Dedifferentiated amniotic fluid mesenchymal stem cell (primary cell): ENCODE data around the gene LHFPL2.
A peak's percentile ranks its signal among the peaks of the same experiment; 100 is the strongest.
"Not testable (repeated sequence)": the region's sequence is repeated elsewhere in the genome, so short reads cannot be mapped to it uniquely, and the experiment has no call there.

ENCODE experiments used
- DNase-seq: peaks from one replicate; pipeline ENCODE4 v3.0.0-alpha.2; 2016; ENCODE audit errors: extremely low spot score

The LHFPL2 gene, protein sequence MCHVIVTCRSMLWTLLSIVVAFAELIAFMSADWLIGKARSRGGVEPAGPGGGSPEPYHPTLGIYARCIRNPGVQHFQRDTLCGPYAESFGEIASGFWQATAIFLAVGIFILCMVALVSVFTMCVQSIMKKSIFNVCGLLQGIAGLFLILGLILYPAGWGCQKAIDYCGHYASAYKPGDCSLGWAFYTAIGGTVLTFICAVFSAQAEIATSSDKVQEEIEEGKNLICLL

DNA sequence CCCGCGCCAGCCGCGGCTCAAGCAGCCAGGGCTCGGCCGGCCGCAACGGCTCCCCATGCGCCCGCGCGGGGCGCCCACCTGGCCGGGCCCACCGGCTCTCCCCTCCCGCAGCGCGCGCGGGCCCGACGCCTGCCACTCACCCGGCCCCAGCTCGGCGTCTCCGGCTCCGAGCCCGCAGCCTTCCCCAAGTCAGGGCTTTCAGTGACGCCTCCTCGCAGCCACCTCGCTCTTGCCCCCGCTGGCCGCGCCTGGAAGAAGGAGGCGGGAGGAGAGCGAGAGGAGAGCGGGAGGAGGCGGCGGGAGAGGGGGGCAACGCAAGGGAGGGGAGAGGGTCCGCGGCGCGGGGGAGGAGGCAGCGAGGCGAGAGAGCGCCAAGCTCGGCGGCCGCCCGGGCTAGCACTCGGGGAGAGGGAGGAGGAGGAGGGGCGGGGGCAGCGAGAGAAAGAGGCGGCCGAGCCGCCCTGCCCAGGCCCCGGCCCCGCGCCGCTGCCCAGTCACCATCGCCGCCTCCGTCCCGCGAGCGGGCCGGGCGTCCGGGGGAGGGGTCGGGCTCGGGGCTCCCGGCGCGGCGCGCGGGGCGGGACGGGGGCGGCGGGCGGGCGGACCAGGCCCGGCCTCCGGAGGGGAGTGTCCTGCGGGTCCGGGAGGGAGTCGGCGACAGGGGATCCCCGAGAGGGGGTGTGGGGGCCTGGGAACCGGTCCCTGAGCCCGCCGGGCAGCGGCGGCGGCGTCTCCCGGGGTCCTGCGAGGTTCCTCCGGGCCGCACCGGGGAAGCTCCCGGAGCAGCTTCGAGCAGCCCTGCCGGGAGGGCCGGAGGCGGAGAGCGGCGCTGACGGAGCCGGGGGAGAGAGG is at the start of gene LHFPL2:
TSS of gene LHFPL2 (minus strand) at position 414 of the 852 bp plus-strand sequence. CDS start 138,559 bp downstream, outside the sequence.
- peak; percentile 42 for DNase-seq

DNA sequence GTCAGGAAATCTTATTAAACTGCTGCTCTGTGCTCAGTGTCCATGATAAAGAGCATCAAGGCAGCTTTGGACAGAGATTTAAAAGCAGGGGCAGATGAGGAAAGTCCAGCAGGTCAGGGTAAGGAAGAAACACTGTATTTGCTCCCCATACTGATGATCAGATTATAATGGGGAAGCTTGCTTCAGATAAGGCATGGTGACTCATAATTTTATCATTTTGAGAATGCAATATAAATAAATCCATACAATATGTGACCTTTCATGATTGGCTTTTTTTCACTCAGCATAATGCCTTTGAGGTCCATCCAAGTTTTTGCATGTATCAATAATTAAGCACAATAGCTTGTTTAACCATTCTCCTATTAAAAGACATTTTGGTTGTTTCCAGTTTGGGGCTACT is 48.1 kb upstream of the LHFPL2 start:
- DNase-seq = no peak

- DNase-seq = not testable (repeated sequence)
Observed at GRCh38 chr5:78696052-78696451, 47.5 kb upstream of the LHFPL2 start.

DNA sequence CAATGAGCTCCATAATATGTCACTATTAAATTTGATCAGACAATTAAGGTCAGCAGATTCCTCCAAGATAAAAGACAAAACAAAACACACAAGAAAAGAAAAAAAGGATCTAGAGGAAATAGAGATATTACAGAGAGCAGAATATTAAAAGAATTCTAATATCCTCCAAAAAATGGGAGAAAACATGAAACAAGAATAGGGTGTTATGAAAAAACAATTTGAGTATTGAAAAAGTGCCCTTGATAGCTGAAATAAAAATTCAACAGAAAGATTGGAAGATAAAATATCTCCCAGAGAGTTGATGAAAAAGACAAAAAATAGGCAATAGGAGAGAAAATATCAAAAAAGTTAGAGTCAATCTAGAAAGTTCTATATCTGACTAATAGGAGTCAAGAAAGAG is 44.8 kb upstream of the LHFPL2 start:
- DNase-seq = peak; percentile 8

DNA sequence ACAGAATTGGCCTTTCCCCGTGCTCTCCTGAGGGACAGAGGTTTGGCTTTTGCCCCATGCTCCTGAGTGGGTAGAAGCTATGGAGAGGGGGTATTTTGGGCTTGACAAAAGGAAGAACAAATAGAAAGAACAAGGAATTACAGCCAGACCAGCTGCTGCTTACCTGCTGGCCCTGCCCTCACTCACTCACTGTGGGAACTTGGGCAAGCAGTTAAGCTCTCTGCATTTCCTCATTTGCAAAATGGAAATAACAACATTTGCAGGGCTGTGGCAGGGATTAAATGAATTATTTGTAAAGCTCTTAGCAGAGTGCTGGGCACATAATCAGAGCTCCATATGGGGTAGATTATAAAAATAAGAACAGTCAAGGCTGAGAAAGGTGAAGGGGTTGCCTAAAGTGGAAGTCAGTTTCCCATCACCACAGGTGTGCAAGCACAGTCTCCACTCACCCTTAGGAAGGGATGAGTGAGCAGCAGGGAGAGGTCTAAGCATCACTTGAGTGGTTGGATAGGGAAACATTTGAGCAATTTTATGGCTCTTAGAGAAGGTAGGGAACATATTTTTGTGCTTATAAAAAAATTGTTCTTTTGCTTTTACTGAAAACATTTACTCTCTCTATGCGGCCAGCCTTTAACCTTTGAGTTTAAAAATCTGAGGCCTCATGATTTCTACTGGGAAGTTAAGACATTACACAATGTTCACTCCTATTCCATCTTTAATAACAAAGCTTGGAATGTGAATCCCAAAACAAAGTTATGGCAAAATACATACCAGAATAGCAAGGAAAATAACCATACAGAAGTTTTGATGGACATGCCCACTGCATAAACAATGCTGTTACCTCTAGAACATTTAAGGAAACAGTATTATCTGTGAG is 42.8 kb upstream of the LHFPL2 start:
- peak; percentile 14 for DNase-seq

DNA sequence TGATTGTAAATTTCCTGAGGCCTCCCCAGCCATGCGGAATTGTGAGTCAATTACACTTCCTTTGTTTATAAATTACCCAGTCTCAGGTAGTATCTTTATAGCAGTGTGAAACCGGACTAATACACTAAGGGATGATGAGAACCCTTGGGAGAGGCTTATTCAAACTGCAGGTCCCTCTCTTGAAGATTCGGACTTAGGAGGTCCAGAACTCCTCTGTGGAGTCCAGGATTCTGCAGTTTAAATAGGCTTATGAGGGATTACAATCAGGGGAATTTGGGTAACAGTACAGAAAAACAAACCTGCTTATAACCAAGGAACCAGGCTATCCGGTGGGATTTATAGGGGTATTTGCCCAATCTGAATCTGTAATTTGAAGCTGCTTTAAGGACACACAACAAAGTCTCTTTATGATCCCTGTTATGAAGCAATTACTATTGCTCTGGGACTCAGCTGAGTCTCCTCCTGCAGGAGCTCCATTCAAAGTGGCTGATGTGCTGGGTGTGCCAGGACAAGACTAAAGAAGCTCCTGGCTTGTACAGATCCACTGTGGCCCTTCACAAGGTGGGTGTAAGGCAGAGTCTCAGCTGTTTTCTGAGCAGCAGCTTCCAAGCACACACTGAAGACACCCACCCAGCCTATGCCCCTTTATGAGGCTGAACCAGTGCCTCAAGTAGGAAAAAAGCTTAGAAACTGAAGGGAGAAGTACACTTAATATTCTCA is 41.8 kb upstream of the LHFPL2 start:
- DNase-seq = no peak

GRCh38 chr5:78689540-78690252 is 41.1 kb upstream of the LHFPL2 start:
- no peak for DNase-seq

DNA sequence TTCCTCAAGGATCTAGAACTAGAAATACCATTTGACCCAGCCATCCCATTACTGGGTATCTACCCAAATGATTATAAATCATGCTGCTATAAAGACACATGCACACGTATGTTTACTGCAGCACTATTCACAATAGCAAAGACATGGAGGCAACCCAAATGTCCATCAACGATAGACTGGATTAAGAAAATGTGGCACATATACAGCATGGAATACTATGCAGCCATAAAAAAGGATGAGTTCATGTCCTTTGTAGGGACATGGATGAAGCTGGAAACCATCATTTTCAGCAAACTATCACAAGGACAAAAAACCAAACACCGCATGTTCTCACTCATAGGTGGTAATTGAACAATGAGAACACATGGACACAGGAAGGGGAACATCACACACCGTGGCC is 38.9 kb upstream of the LHFPL2 start:
- DNase-seq = not testable (repeated sequence)

DNA sequence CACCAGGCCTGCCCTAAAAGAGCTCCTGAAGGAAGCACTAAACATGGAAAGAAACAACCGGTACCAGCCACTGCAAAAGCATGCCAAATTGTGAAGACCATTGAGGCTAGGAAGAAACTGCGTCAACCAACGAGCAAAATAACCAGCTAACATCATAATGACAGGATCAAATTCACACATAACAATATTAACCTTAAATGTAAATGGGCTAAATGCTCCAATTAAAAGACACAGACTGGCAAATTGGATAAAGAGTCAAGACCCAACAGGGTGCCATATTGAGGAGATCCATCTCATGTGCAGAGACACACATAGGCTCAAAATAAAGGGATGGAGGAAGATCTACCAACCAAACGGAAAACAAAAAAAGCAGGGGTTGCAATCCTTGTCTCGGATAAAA is 35.3 kb upstream of the LHFPL2 start:
- not testable (repeated sequence) for DNase-seq

GRCh38 chr5:78679905-78680304 is 31.3 kb upstream of the LHFPL2 start:
- DNase-seq = no peak

GRCh38 chr5:78677777-78678668 is 29.5 kb upstream of the LHFPL2 start:
- DNase-seq = peak; percentile 95

DNA sequence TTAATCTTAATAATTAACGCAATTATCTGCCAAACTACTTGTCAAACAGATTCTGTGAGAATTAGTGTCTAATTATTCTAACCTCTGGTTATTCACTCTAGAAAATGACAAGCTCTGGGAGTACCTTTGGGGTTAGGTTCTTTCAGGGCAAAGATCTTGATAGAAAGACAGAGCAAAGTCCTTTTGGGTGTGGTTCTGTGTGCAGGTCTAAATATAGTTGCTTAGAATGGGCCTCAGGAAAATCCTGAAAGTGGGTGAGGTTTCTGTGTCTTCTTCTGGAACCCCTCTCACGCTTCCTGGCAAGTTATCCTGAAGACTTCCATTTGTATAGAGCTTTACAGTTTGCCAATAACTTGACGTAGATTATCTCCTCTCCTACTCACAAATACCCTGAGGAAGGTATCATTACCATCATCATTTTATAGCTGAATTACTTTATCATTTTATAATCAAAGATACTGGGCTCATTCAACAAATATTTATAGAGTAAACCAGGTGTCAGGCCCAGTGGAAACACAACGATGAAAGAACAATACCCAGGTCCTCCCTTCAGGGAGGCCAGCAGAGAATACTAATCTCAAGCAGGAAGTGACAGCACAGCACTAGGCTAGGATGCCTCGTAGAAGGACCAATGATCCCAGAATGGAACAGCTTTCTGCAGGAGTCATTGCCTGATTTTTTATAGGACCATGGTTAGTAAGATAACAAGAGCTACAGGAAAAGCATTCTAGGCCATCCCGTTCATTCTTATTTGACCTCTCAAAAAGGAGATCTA is 27.6 kb upstream of the LHFPL2 start:
- DNase-seq = peak; percentile 9

DNA sequence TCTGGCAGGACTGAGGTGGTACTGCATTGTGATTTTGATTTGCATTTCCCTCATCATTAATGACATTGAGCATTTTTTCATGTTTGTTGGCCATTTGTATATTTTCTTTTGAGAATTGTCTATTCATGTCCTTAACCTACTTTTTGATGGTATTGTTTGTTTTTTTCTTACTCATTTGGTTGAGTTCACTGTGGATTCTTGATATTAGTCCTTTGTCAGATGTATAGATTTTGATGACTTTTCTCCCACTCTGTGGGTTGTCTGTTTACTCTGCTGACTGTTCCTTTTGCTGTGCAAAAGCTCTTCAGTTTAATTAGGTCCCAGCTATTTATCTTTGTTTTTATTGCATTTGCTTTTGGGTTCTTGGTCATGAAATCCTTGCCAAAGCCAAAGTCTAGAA is 25.3 kb upstream of the LHFPL2 start:
- DNase-seq = peak; percentile 3

GRCh38 chr5:78672154-78672553 is 23.6 kb upstream of the LHFPL2 start:
- no peak for DNase-seq

GRCh38 chr5:78671609-78672008 is 23.0 kb upstream of the LHFPL2 start:
- DNase-seq = peak; percentile 15

GRCh38 chr5:78670701-78671269 is 22.2 kb upstream of the LHFPL2 start:
- peak; percentile 9 for DNase-seq

DNA sequence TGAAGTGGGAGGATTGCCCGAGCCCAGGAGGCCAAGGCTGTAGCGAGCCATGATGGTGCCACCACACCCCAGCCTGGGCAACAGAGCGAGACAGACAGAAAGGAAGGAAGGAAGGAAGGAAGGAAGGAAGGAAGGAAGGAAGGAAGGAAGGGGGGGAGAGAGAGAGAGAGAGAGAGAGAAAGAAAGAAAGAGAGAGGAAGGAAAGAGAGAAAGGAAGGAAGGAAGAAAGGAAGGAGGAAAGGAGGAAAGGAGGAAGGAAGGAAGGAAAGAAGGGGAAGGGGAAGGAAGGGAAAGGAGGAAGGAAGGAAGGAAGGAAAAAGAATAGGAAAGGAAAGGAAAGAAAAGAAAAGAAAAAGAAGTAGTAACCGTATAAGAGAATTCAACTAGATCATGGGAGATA is 20.8 kb upstream of the LHFPL2 start:
- DNase-seq = no peak

DNA sequence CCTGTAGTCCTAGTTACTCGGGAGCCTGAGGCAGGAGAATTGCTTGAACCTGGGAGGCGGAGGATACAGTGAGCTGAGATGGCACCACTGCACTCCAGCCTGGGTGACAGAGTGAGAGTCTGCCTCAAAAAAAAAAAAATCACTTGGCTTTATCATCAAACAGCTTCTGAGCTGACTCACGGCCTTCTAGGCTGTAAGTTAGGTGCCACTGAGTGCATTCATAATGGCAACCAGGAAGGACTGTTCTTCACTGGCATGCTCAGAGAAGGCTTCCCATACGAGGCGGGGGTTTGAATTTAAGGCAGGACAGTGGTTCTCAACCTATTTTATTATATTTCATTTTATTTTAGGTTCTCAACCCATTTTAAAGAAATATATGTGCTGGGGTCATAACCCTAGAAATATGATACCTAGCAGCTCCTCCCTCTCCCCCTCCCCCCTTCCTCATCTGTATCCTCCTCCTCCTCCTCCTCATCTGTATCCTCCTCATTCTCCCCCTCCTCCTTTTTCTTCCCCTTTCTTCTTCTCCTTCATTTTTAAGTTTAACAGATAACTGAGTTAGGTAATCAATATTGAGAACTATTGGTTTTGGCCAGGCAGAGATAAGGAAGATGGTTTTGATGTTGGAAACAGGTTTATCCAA is 19.0 kb upstream of the LHFPL2 start:
- DNase-seq = peak; percentile 9
